ENCODE data around the gene JAKMIP2.

Gene JAKMIP2

GRCh38 chr5:147782110-147783028 is at the start of gene JAKMIP2 (continued):
- TF ChIP-seq ZNF223 (tag by site-specific recombination; IDR thresholded peaks at IDR 0.05) (no peak), ZNF155 (tag by site-specific recombination; IDR thresholded peaks at IDR 0.05) (no peak), ZNF366 (tag by site-specific recombination; conservative IDR thresholded peaks at IDR 0.05) (peak; percentile 84), AEBP2 (tag by site-specific recombination; IDR thresholded peaks at IDR 0.05; ENCODE audit: borderline replicate concordance) (no peak), ZNF174 (tag by site-specific recombination; IDR thresholded peaks at IDR 0.05) (no peak), ZFP37 (tag by site-specific recombination; IDR thresholded peaks at IDR 0.05) (0 out of 2 replicates have a peak, but pooled peaks have one; percentile 47), ZNF792 (tag by site-specific recombination; IDR thresholded peaks at IDR 0.05) (no peak), ZNF449 (tag by site-specific recombination; IDR thresholded peaks at IDR 0.05) (no peak), ZNF391 (tag by site-specific recombination; IDR thresholded peaks at IDR 0.05; ENCODE audit: borderline replicate concordance, low read depth) (0 out of 2 replicates have a peak, but pooled peaks have one; percentile 23), KLF17 (tag by site-specific recombination; IDR thresholded peaks at IDR 0.05) (no peak), ZNF148 (tag by site-specific recombination; IDR thresholded peaks at IDR 0.05; ENCODE audit: borderline replicate concordance) (no peak), ZNF585B (tag by site-specific recombination; IDR thresholded peaks at IDR 0.05) (no peak), ZNF302 (tag by site-specific recombination; IDR thresholded peaks at IDR 0.05; ENCODE audit: low read depth) (no peak), HOXD13 (CRISPR knock-in tag; IDR thresholded peaks at IDR 0.05; ENCODE audit: borderline replicate concordance) (no peak), ZNF707 (tag by site-specific recombination; IDR thresholded peaks at IDR 0.05) (no peak), ZNF514 (tag by site-specific recombination; IDR thresholded peaks at IDR 0.05) (no peak), ZNF571 (tag by site-specific recombination; IDR thresholded peaks at IDR 0.05) (no peak), CTCF (tag by site-specific recombination; IDR thresholded peaks at IDR 0.05) (peak; percentile 47), ZNF341 (tag by site-specific recombination; IDR thresholded peaks at IDR 0.05; ENCODE audit: low read depth) (peak; percentile 76), ZNF560 (tag by site-specific recombination; IDR thresholded peaks at IDR 0.05; ENCODE audit: borderline replicate concordance) (no peak), ZNF529 (tag by site-specific recombination; IDR thresholded peaks at IDR 0.05; ENCODE audit: insufficient replicate concordance) (no peak), ZNF513 (tag by site-specific recombination; IDR thresholded peaks at IDR 0.05) (peak; percentile 33; the same call in 1 of the 2 replicates), ZNF157 (tag by site-specific recombination; IDR thresholded peaks at IDR 0.05) (no peak), ZNF202 (tag by site-specific recombination; IDR thresholded peaks at IDR 0.05; ENCODE audit: borderline replicate concordance) (no peak), ZNF664 (tag by site-specific recombination; IDR thresholded peaks at IDR 0.05) (no peak), SCRT1 (tag by site-specific recombination; IDR thresholded peaks at IDR 0.05; ENCODE audit: borderline replicate concordance) (no peak), ZNF133 (tag by site-specific recombination; IDR thresholded peaks at IDR 0.05) (no peak)
